H7 (cell line): ENCODE results near the gene ASNSD1. TPM values are rescaled to one million over a fixed set of nuclear protein-coding genes. Genes with fewer than 3 reads are reported as not detected.
"Not testable (repeated sequence)": the region's sequence is repeated elsewhere in the genome, so short reads cannot be mapped to it uniquely, and the experiment has no call there.

ENCODE experiments used
- DNase-seq: peaks from one replicate; pipeline ENCODE4 v3.0.0; 2012
- H3K27me3 ChIP-seq: 2 replicates; pipeline ENCODE4 v1.6.0; 2011; ENCODE audit warnings: mild to moderate bottlenecking, low read length; ENCODE audit not compliant: control insufficient read depth, insufficient read depth
- H3K36me3 ChIP-seq: replicated peaks from 2 replicates; pipeline ENCODE4 v1.5.1; 2011; ENCODE audit warnings: low read length; ENCODE audit not compliant: control insufficient read depth, insufficient read depth
- H3K4me3 ChIP-seq: 2 replicates; pipeline ENCODE4 v1.5.1; 2011; ENCODE audit warnings: low read depth, mild to moderate bottlenecking, control low read depth, low read length, moderate library complexity; ENCODE audit not compliant: insufficient read depth
- total RNA-seq: library from RNA; depleted of rRNA; stranded (reverse); fragments of >200 nt; shearing (Covaris generic); gene quantifications from 2 replicates; pipeline ENCODE4 v1.2.3, GENCODE V29; 2014

Gene ASNSD1
- total RNA-seq, 1 experiment from 2014 or later: 45.4 TPM

- Histone ChIP-seq H3K4me3 (no peak overlapping the region), H3K36me3 (peaks cover under 1% of the 10 kb centered on the region; the same call in 1 of the 2 replicates), H3K27me3 (no peaks in the 10 kb centered on the region)
- DNase-seq: no peak
Measured at GRCh38 chr2:189660803-189661147, 484 bp upstream of the ASNSD1 start.

- Histone ChIP-seq H3K36me3 (peaks cover 1% of the 10 kb centered on the region; the same call in 1 of the 2 replicates), H3K27me3 (no peaks in the 10 kb centered on the region), H3K4me3 (peak overlapping the region; percentile 94)
- no peak for DNase-seq
Measured at GRCh38 chr2:189661957-189662321, 680 bp downstream of the ASNSD1 start.

- Histone ChIP-seq H3K4me3 (no peak overlapping the region), H3K36me3 (peaks cover 3% of the 10 kb centered on the region), H3K27me3 (no peaks in the 10 kb centered on the region)
- no peak for DNase-seq
Measured at GRCh38 chr2:189662669-189663226, 1.5 kb downstream of the ASNSD1 start.

- DNase-seq, H3K27me3 ChIP-seq, H3K36me3 ChIP-seq, H3K4me3 ChIP-seq: not testable (repeated sequence)
Measured at GRCh38 chr2:189663319-189663718, 2.1 kb downstream of the ASNSD1 start.

- Histone ChIP-seq H3K4me3 (no peak overlapping the region), H3K27me3 (peaks cover 2% of the 10 kb centered on the region), H3K36me3 (peaks cover 7% of the 10 kb centered on the region)
- no peak for DNase-seq
Measured at GRCh38 chr2:189669913-189670312, 8.7 kb downstream of the ASNSD1 start.

GRCh38 chr2:189673661-189674373 is 12.6 kb downstream of the ASNSD1 start:
- peak; percentile 10 for DNase-seq
- peaks cover 2% of the 10 kb centered on the region for H3K27me3 ChIP-seq
- peaks cover 3% of the 10 kb centered on the region for H3K36me3 ChIP-seq
- H3K4me3 ChIP-seq: peak overlapping the region; percentile 73

- Histone ChIP-seq H3K4me3 (peak within 1 kb of the TSS; percentile 73), H3K36me3 (peaks cover 1% of the 10 kb centered on the region; the same call in 1 of the 2 replicates), H3K27me3 (peaks cover 2% of the 10 kb centered on the region)
- DNase-seq: peak; percentile 92
Measured at GRCh38 chr2:189674374-189675112, 13.3 kb downstream of the ASNSD1 start, which contains the start of gene ANKAR. ANKAR (plus strand) TSS chr2:189674670; CDS start chr2:189676491, 1,821 bp downstream.

- no peak for DNase-seq
- Histone ChIP-seq H3K4me3 (no peak overlapping the region), H3K27me3 (peaks cover 2% of the 10 kb centered on the region), H3K36me3 (no peaks in the 10 kb centered on the region)
Measured at GRCh38 chr2:189676471-189676870, 15.2 kb downstream of the ASNSD1 start.

GRCh38 chr2:189679226-189679625 is 18.0 kb downstream of the ASNSD1 start:
- no peaks in the 10 kb centered on the region; the same call in 1 of the 2 replicates for H3K27me3 ChIP-seq
- H3K36me3 ChIP-seq: no peaks in the 10 kb centered on the region
- no peak for DNase-seq
- no peak overlapping the region for H3K4me3 ChIP-seq

- DNase-seq: no peak
- H3K4me3 ChIP-seq: no peak overlapping the region
- no peaks in the 10 kb centered on the region for H3K36me3 ChIP-seq
- H3K27me3 ChIP-seq: no peaks in the 10 kb centered on the region
Measured at GRCh38 chr2:189681203-189681602, 19.9 kb downstream of the ASNSD1 start.

GRCh38 chr2:189681903-189682302 is 20.6 kb downstream of the ASNSD1 start:
- Histone ChIP-seq H3K4me3 (no peak overlapping the region), H3K36me3 (no peaks in the 10 kb centered on the region), H3K27me3 (no peaks in the 10 kb centered on the region)
- DNase-seq: no peak

- no peak overlapping the region for H3K4me3 ChIP-seq
- H3K36me3 ChIP-seq: no peaks in the 10 kb centered on the region
- no peaks in the 10 kb centered on the region for H3K27me3 ChIP-seq
- DNase-seq: no peak
Measured at GRCh38 chr2:189683348-189683747, 22.1 kb downstream of the ASNSD1 start.

GRCh38 chr2:189684811-189685210 is 23.6 kb downstream of the ASNSD1 start:
- Histone ChIP-seq H3K4me3 (no peak overlapping the region), H3K36me3 (no peaks in the 10 kb centered on the region), H3K27me3 (no peaks in the 10 kb centered on the region)
- no peak for DNase-seq

GRCh38 chr2:189685540-189686229 is 24.4 kb downstream of the ASNSD1 start:
- no peaks in the 10 kb centered on the region for H3K36me3 ChIP-seq
- peak; percentile 17 for DNase-seq
- no peaks in the 10 kb centered on the region for H3K27me3 ChIP-seq
- no peak overlapping the region for H3K4me3 ChIP-seq
